ENCODE results near the gene RPL12. TPM values are rescaled to one million over a fixed set of nuclear protein-coding genes. Genes with fewer than 3 reads are reported as not detected.

The RPL12 gene
- total and polyA plus RNA-seq, 2 donors (not counting 1 experiment from before 2014, with no cell fraction given) = 1,387 to 1,973 TPM

- Histone ChIP-seq H2AFZ (ENCODE audit: low read length) (no peak overlapping the region), H3K9me3 (ENCODE audit: control insufficient read depth, insufficient read depth, low read depth, low read length) (peaks cover 4% of the 10 kb centered on the region), H3K4me3 (replicated peaks in 1 of 4; ENCODE audit: control extremely low read depth in 1 of 4, insufficient read depth in 1 of 4, low read depth in 3 of 4, low read length in 4 of 4) (peak overlapping the region in 1 of 4 experiments; percentile 92), H3K4me2 (ENCODE audit: extremely low read depth, insufficient read depth, low read length) (no peak overlapping the region), H3K79me2 (ENCODE audit: control insufficient read depth, insufficient read depth, low read length) (peaks cover 32% of the 10 kb centered on the region), H3K27ac (ENCODE audit: insufficient read depth, low read length) (peak overlapping the region; percentile 7), H3K36me3 (ENCODE audit: control insufficient read depth, insufficient read depth, low read length) (peaks cover 37% of the 10 kb centered on the region), H3K27me3 (ENCODE audit: control insufficient read depth, insufficient read depth, low read length) (no peaks in the 10 kb centered on the region), H3K4me1 (ENCODE audit: control insufficient read depth, extremely low read depth, insufficient read depth, low read length) (peaks cover 2% of the 10 kb centered on the region), H3K9ac (ENCODE audit: insufficient read depth, low read length) (no peak overlapping the region), H4K20me1 (ENCODE audit: control insufficient read depth, extremely low read depth, insufficient read depth, low read length) (peaks cover 3% of the 10 kb centered on the region)
- peak; percentile 33 to 42 for DNase-seq (ENCODE audit: low read depth in 2 of 2)
- TF ChIP-seq EZH2 (IDR thresholded peaks at IDR 0.05; ENCODE audit: low read length, missing control alignments) (no peak), CTCF (conservative IDR thresholded peaks at IDR 0.05 in 1 of 2, IDR thresholded peaks at IDR 0.05 in 1 of 2; ENCODE audit: low read depth in 1 of 2, low read length in 2 of 2) (no peak)
Measured at GRCh38 chr9:127447416-127448111, 3.6 kb downstream of the RPL12 start.

- peak in 1 of 2 donors; percentile 24 for DNase-seq (ENCODE audit: low read depth in 2 of 2)
- H3K36me3 ChIP-seq (ENCODE audit: control insufficient read depth, insufficient read depth, low read length) = peaks cover 37% of the 10 kb centered on the region
- H3K79me2 ChIP-seq (ENCODE audit: control insufficient read depth, insufficient read depth, low read length) = peaks cover 32% of the 10 kb centered on the region
- no peak overlapping the region for H2AFZ ChIP-seq (ENCODE audit: low read length)
- no peak overlapping the region for H3K9ac ChIP-seq (ENCODE audit: insufficient read depth, low read length)
- no peak overlapping the region for H3K27ac ChIP-seq (ENCODE audit: insufficient read depth, low read length)
- H3K4me2 ChIP-seq (ENCODE audit: extremely low read depth, insufficient read depth, low read length) = no peak overlapping the region
- H3K27me3 ChIP-seq (ENCODE audit: control insufficient read depth, insufficient read depth, low read length) = no peaks in the 10 kb centered on the region
- H3K4me3 ChIP-seq (replicated peaks in 1 of 4; ENCODE audit: control extremely low read depth in 1 of 4, insufficient read depth in 1 of 4, low read depth in 3 of 4, low read length in 4 of 4) = no peak overlapping the region
- peaks cover 3% of the 10 kb centered on the region for H4K20me1 ChIP-seq (ENCODE audit: control insufficient read depth, extremely low read depth, insufficient read depth, low read length)
- H3K4me1 ChIP-seq (ENCODE audit: control insufficient read depth, extremely low read depth, insufficient read depth, low read length) = peaks cover 2% of the 10 kb centered on the region
- peaks cover 4% of the 10 kb centered on the region for H3K9me3 ChIP-seq (ENCODE audit: control insufficient read depth, insufficient read depth, low read depth, low read length)
- TF ChIP-seq EZH2 (IDR thresholded peaks at IDR 0.05; ENCODE audit: low read length, missing control alignments) (no peak), CTCF (conservative IDR thresholded peaks at IDR 0.05 in 1 of 2, IDR thresholded peaks at IDR 0.05 in 1 of 2; ENCODE audit: low read depth in 1 of 2, low read length in 2 of 2) (no peak)
Measured at GRCh38 chr9:127446713-127447415, 4.3 kb downstream of the RPL12 start.

GRCh38 chr9:127445851-127446712 is 5.1 kb downstream of the RPL12 start:
- H3K27ac ChIP-seq (ENCODE audit: insufficient read depth, low read length) = no peak overlapping the region

More at GRCh38 chr9:127445851-127446712, 5.1 kb downstream of the RPL12 start:
- Histone ChIP-seq H3K4me1 (ENCODE audit: control insufficient read depth, extremely low read depth, insufficient read depth, low read length) (peaks cover 2% of the 10 kb centered on the region), H3K4me3 (replicated peaks in 1 of 4; ENCODE audit: control extremely low read depth in 1 of 4, insufficient read depth in 1 of 4, low read depth in 3 of 4, low read length in 4 of 4) (no peak overlapping the region), H3K9ac (ENCODE audit: insufficient read depth, low read length) (no peak overlapping the region), H3K27me3 (ENCODE audit: control insufficient read depth, insufficient read depth, low read length) (no peaks in the 10 kb centered on the region), H3K9me3 (ENCODE audit: control insufficient read depth, insufficient read depth, low read depth, low read length) (peaks cover 4% of the 10 kb centered on the region), H4K20me1 (ENCODE audit: control insufficient read depth, extremely low read depth, insufficient read depth, low read length) (peaks cover 3% of the 10 kb centered on the region), H3K4me2 (ENCODE audit: extremely low read depth, insufficient read depth, low read length) (no peak overlapping the region), H3K36me3 (ENCODE audit: control insufficient read depth, insufficient read depth, low read length) (peaks cover 37% of the 10 kb centered on the region), H3K79me2 (ENCODE audit: control insufficient read depth, insufficient read depth, low read length) (peaks cover 31% of the 10 kb centered on the region), H2AFZ (ENCODE audit: low read length) (no peak overlapping the region)
- DNase-seq (ENCODE audit: low read depth in 2 of 2) = peak in 1 of 2 donors; percentile 16
- TF ChIP-seq EZH2 (IDR thresholded peaks at IDR 0.05; ENCODE audit: low read length, missing control alignments) = no peak
- no peak for TF ChIP-seq CTCF (conservative IDR thresholded peaks at IDR 0.05 in 1 of 2, IDR thresholded peaks at IDR 0.05 in 1 of 2; ENCODE audit: low read depth in 1 of 2, low read length in 2 of 2)
